A549 (cell line): ENCODE data around the gene ANG. TPM values are rescaled to one million over a fixed set of nuclear protein-coding genes. Genes with fewer than 3 reads are reported as not detected.
"Not testable (repeated sequence)": the region's sequence is repeated elsewhere in the genome, so short reads cannot be mapped to it uniquely, and the experiment has no call there.

ENCODE experiments used
- ATAC-seq, 2 experiments: fragments of 200-7000 bp in 1 of 2; fragments of >200 bp in 1 of 2; cut with Nextera tagmentation in 1 of 2; cut with Tn5 transposase in 1 of 2; 3 replicates each; pipeline versions ENCODE4 v1.8.0 to v1.9.1; 2018 to 2020; ENCODE audit warnings: mild to moderate bottlenecking in 1 of 2, moderate library complexity in 1 of 2
- CTCF ChIA-PET: fragments of 300-600 bp; sonication (Branson Sonifier 250); formaldehyde crosslinking; extraction: SDS; loops from one replicate; lab custom pipeline; 2021; ENCODE audit warnings: antibody characterized with exemption, inconsistent platforms; lab: Yijun Ruan, JAX
- POLR2A ChIA-PET: fragments of 350-600 bp; formaldehyde crosslinking; extraction: SDS; loops from one replicate; lab custom pipeline; 2021; ENCODE audit warnings: antibody characterized with exemption, inconsistent platforms; lab: Yijun Ruan, JAX
- DNase-seq, 2 experiments: peaks; one replicate each; pipeline versions ENCODE4 v3.0.0 to v3.0.0-alpha.2; 2011 to 2016; ENCODE audit warnings: low read depth in 1 of 2, low spot score in 1 of 2
- FAIRE-seq: peaks from 2 replicates; lab custom pipeline; 2011; peaks lifted over from hg19 to GRCh38; lab: Jason Lieb, UNC
- H3K27ac ChIP-seq, 2 experiments: fragments of >200 bp; sonication (Bioruptor Twin); formaldehyde crosslinking; 3 replicates each; pipeline ENCODE4 v1.5.1; 2016 to 2017
- H3K4me1 ChIP-seq: fragments of >200 bp; sonication (Bioruptor Twin); formaldehyde crosslinking; 3 replicates; pipeline ENCODE4 v1.6.1; 2016
- H3K4me2 ChIP-seq: fragments of >200 bp; sonication (Bioruptor Twin); formaldehyde crosslinking; 3 replicates; pipeline ENCODE4 v1.6.1; 2016
- H3K4me3 ChIP-seq: fragments of >200 bp; sonication (Bioruptor Twin); formaldehyde crosslinking; 3 replicates; pipeline ENCODE4 v1.5.1; 2016
- H3K9me3 ChIP-seq: fragments of >200 bp; sonication (Bioruptor Twin); formaldehyde crosslinking; 3 replicates; pipeline ENCODE4 v1.6.1; 2016
- CEBPB ChIP-seq, 2 experiments: fragments of >200 bp in 1 of 2; sonication (Bioruptor Twin) in 1 of 2; formaldehyde crosslinking in 1 of 2; IDR thresholded peaks; 2 replicates each; pipeline ENCODE4 v1.6.1; 2012 to 2016
- CTCF ChIP-seq: fragments of >200 bp; sonication (Bioruptor Twin); formaldehyde crosslinking; IDR thresholded peaks from 3 replicates; pipeline ENCODE4 v1.5.1; 2016
- EP300 ChIP-seq, 2 experiments: fragments of >200 bp; sonication (Bioruptor Twin); formaldehyde crosslinking; IDR thresholded peaks; 2 replicates in 1 of 2; 3 replicates in 1 of 2; pipeline ENCODE4 v1.6.1; 2016 to 2017
- ESRRA ChIP-seq: fragments of 150-350 bp; IDR thresholded peaks from 2 replicates; pipeline ENCODE4 v1.6.1; 2014; ENCODE audit warnings: mild to moderate bottlenecking, low read length, borderline replicate concordance
- FOXS1 ChIP-seq: fragments of 250-450 bp; sonication (Bioruptor Pico); IDR thresholded peaks from 2 replicates; pipeline ENCODE4 v1.5.0; 2020; ENCODE audit warnings: mild to moderate bottlenecking, moderate library complexity
- HOXA7 ChIP-seq: fragments of 250-450 bp; sonication (Bioruptor Pico); IDR thresholded peaks from 2 replicates; pipeline ENCODE4 v1.5.0; 2020; ENCODE audit warnings: mild to moderate bottlenecking, moderate library complexity
- HOXB13 ChIP-seq: fragments of 250-450 bp; sonication (Bioruptor Pico); IDR thresholded peaks from 2 replicates; pipeline ENCODE4 v1.5.0; 2020; ENCODE audit warnings: low read depth, mild to moderate bottlenecking, moderate library complexity
- HOXB5 ChIP-seq: fragments of 250-450 bp; sonication (Bioruptor Pico); IDR thresholded peaks from 2 replicates; pipeline ENCODE4 v1.5.0; 2020; ENCODE audit warnings: mild to moderate bottlenecking, moderate library complexity
- MAX ChIP-seq: IDR thresholded peaks from 2 replicates; pipeline ENCODE4 v1.6.1; 2012
- MAZ ChIP-seq: fragments of 150-350 bp; IDR thresholded peaks from 2 replicates; pipeline ENCODE4 v1.6.1; 2014; ENCODE audit warnings: antibody characterized with exemption, low read depth, low read length, borderline replicate concordance
- NR3C1 ChIP-seq: fragments of >200 bp; sonication (Bioruptor Twin); formaldehyde crosslinking; IDR thresholded peaks from 3 replicates; pipeline ENCODE4 v1.6.1; 2017
- POLR2A ChIP-seq: IDR thresholded peaks from 2 replicates; pipeline ENCODE4 v1.6.1; 2012; ENCODE audit warnings: mild to moderate bottlenecking, low read length
- POLR2AphosphoS2 ChIP-seq: conservative IDR thresholded peaks from 2 replicates; pipeline ENCODE4 v1.6.1; 2012; ENCODE audit warnings: low read length, improper control_type of control experiment, inconsistent platforms
- RAD21 ChIP-seq, 2 experiments: fragments of >200 bp in 1 of 2; sonication (Bioruptor Twin) in 1 of 2; formaldehyde crosslinking in 1 of 2; IDR thresholded peaks in 1 of 2; conservative IDR thresholded peaks in 1 of 2; 2 replicates in 1 of 2; 3 replicates in 1 of 2; pipeline ENCODE4 v1.6.1; 2012 to 2018; ENCODE audit warnings: inconsistent platforms in 1 of 2
- RCOR1 ChIP-seq: fragments of 150-350 bp; IDR thresholded peaks from 2 replicates; pipeline ENCODE4 v1.6.1; 2014; ENCODE audit warnings: antibody characterized with exemption, low read length, low read depth
- TFCP2L1 ChIP-seq: fragments of 250-450 bp; sonication (Bioruptor Pico); IDR thresholded peaks from 2 replicates; pipeline ENCODE4 v1.5.0; 2021; ENCODE audit warnings: mild to moderate bottlenecking
- ZC3H11A ChIP-seq: fragments of 450-650 bp; IDR thresholded peaks from 2 replicates; pipeline ENCODE4 v1.6.1; 2014; ENCODE audit warnings: antibody characterized with exemption, mild to moderate bottlenecking
- WGBS: methylation state at CpG from one replicate; pipeline ENCODE4 v1.1.6; 2017; ENCODE audit errors: missing lambda C conversion rate; 5-methylcytosine and 5-hydroxymethylcytosine counted together
- polyA plus RNA-seq, 4 experiments: library from polyadenylated mRNA; depleted of rRNA in 3 of 4; stranded (reverse); fragments of >200 nt; fragmentation: RNase III in 1 of 4; extraction: RNeasy Plus Mini Kit Qiagen cat#74134 plus additional on column Dnase treatment in 1 of 4; gene quantifications; 2 replicates in 3 of 4; 3 replicates in 1 of 4; pipeline ENCODE4 v1.2.3, GENCODE V29; 2011 to 2017
- small RNA-seq, 6 experiments: library from RNA; depleted of rRNA; stranded (forward); fragments of <200 nt; gene quantifications; one replicate each; pipeline ENCODE3, GENCODE V24; 2012

ANG gene
- polyA plus RNA-seq, 2 of the 4 experiments (the other 2 are of a cell fraction): 10.5 to 35.4 TPM

GRCh38 chr14:20734430-20734806 is 45.9 kb downstream of the ANG start (continued):
- TF ChIP-seq HOXB5 (CRISPR knock-in tag) (no peak), FOXS1 (CRISPR knock-in tag) (no peak), EP300 (IDR thresholded peaks at IDR 0.05) (no peak)

- TF ChIP-seq ZC3H11A: peak; percentile 70
- TF ChIP-seq, all 56 proteins: peak for 1; not testable (repeated sequence) for 55
- FAIRE-seq, H3K9me3 ChIP-seq, H3K4me3 ChIP-seq, ATAC-seq, H3K27ac ChIP-seq, H3K4me2 ChIP-seq, DNase-seq, H3K4me1 ChIP-seq, POLR2A ChIA-PET: not testable (repeated sequence)
- 39% methylated on average over 7 of the region's 7 CpGs for WGBS
- CTCF ChIA-PET: interaction anchor here (1.1 to 1.4 kb wide), 3 partner anchors 40 to 120 kb away, joined by 3 to 6 read pairs (median 3); no protein-coding TSS in a partner anchor
These were observed 49.7 kb downstream of the ANG start for GRCh38 chr14:20738292-20738691.

- Histone ChIP-seq H3K4me3 (no peak overlapping the region), H3K4me1 (no peaks in the 10 kb centered on the region), H3K4me2 (no peak overlapping the region), H3K9me3 (no peaks in the 10 kb centered on the region), H3K27ac (no peak overlapping the region)
- CTCF ChIA-PET: no interaction called here
- FAIRE-seq: no peak
- no peak for ATAC-seq
- no peak for DNase-seq
- WGBS: 49% methylated on average over 4 of the region's 4 CpGs
- TF ChIP-seq RCOR1 (no peak), ESRRA (no peak), POLR2AphosphoS2 (no peak), HOXB13 (CRISPR knock-in tag) (no peak), POLR2A (no peak), EP300 (IDR thresholded peaks at IDR 0.05) (no peak)
- POLR2A ChIA-PET: no interaction called here
These were observed 53.6 kb downstream of the ANG start for GRCh38 chr14:20742132-20742531.

- 30% methylated on average over 2 of the region's 2 CpGs for WGBS
- POLR2A ChIA-PET: no interaction called here
- Histone ChIP-seq H3K9me3 (no peaks in the 10 kb centered on the region), H3K4me3 (no peak overlapping the region), H3K4me2 (no peak overlapping the region), H3K4me1 (no peaks in the 10 kb centered on the region), H3K27ac (no peak overlapping the region)
- TF ChIP-seq MAX (no peak), CEBPB (IDR thresholded peaks at IDR 0.05) (no peak), CTCF (no peak), TFCP2L1 (CRISPR knock-in tag) (no peak), MAZ (no peak), ZC3H11A (no peak), RAD21 (conservative IDR thresholded peaks at IDR 0.05 in 1 of 2, IDR thresholded peaks at IDR 0.05 in 1 of 2) (no peak), HOXA7 (CRISPR knock-in tag) (no peak), NR3C1 (no peak), HOXB5 (CRISPR knock-in tag) (no peak)
- FAIRE-seq: no peak
- ATAC-seq: no peak
- DNase-seq: no peak
- CTCF ChIA-PET: interaction anchor here (0.5 to 1.2 kb wide), 3 partner anchors 12 to 256 kb away, joined by 3 read pairs; no protein-coding TSS in a partner anchor
These were observed 55.0 kb downstream of the ANG start for GRCh38 chr14:20743556-20743955.

Small RNA genes within 50 kb of the gene (small RNA-seq; reads per million reads assigned to genes)
- gene RF00019: 0 reads per million in 6 experiments

Other genes starting within 250 kb of the ANG start
- gene OSGEP, start 234.0 kb upstream of the ANG start, polyA plus RNA-seq (2011; rRNA removed): 32.8 and 33.2 TPM in 2 replicates
- 30.4 to 36.9 TPM (median 33.6 TPM) in 3 replicates for gene OSGEP, start 234.0 kb upstream of the ANG start, polyA plus RNA-seq (2017; fragmentation: RNase III; extraction: RNeasy Plus Mini Kit Qiagen cat#74134 plus additional on column Dnase treatment)
- 324 and 419 TPM in 2 replicates for gene APEX1, start 233.5 kb upstream of the ANG start, polyA plus RNA-seq (2011; rRNA removed)
- gene APEX1, start 233.5 kb upstream of the ANG start, polyA plus RNA-seq (2017; fragmentation: RNase III; extraction: RNeasy Plus Mini Kit Qiagen cat#74134 plus additional on column Dnase treatment): 304 to 313 TPM (median 312 TPM) in 3 replicates
- 30.4 and 40.6 TPM in 2 replicates for gene PIP4P1, start 227.3 kb upstream of the ANG start, polyA plus RNA-seq (2011; rRNA removed)
- gene PIP4P1, start 227.3 kb upstream of the ANG start, polyA plus RNA-seq (2017; fragmentation: RNase III; extraction: RNeasy Plus Mini Kit Qiagen cat#74134 plus additional on column Dnase treatment): 24.6 to 35.8 TPM (median 33.0 TPM) in 3 replicates
- 111 and 129 TPM in 2 replicates for gene PNP, start 219.4 kb upstream of the ANG start, polyA plus RNA-seq (2011; rRNA removed)
- 95.9 to 103 TPM (median 97.3 TPM) in 3 replicates for gene PNP, start 219.4 kb upstream of the ANG start, polyA plus RNA-seq (2017; fragmentation: RNase III; extraction: RNeasy Plus Mini Kit Qiagen cat#74134 plus additional on column Dnase treatment)
- gene RNASE10, start 183.2 kb upstream of the ANG start, polyA plus RNA-seq (2011; rRNA removed): not detected in 2 replicates
- gene RNASE10, start 183.2 kb upstream of the ANG start, polyA plus RNA-seq (2017; fragmentation: RNase III; extraction: RNeasy Plus Mini Kit Qiagen cat#74134 plus additional on column Dnase treatment): 0.16 to 0.18 TPM in 2 of 3 replicates, not detected in the other
- gene RNASE9, start 127.7 kb upstream of the ANG start, polyA plus RNA-seq (2011; rRNA removed): not detected in 2 replicates
- not detected in 3 replicates for gene RNASE9, start 127.7 kb upstream of the ANG start, polyA plus RNA-seq (2017; fragmentation: RNase III; extraction: RNeasy Plus Mini Kit Qiagen cat#74134 plus additional on column Dnase treatment)
- gene RNASE11, start 100.8 kb upstream of the ANG start, polyA plus RNA-seq (2011; rRNA removed): not detected in 2 replicates
- not detected in 3 replicates for gene RNASE11, start 100.8 kb upstream of the ANG start, polyA plus RNA-seq (2017; fragmentation: RNase III; extraction: RNeasy Plus Mini Kit Qiagen cat#74134 plus additional on column Dnase treatment)
- gene RNASE12, start 97.4 kb upstream of the ANG start, polyA plus RNA-seq (2011; rRNA removed): not detected in 2 replicates
- not detected in 3 replicates for gene RNASE12, start 97.4 kb upstream of the ANG start, polyA plus RNA-seq (2017; fragmentation: RNase III; extraction: RNeasy Plus Mini Kit Qiagen cat#74134 plus additional on column Dnase treatment)
- not detected in 2 replicates for gene OR6S1, start 47.1 kb upstream of the ANG start, polyA plus RNA-seq (2011; rRNA removed)
- gene OR6S1, start 47.1 kb upstream of the ANG start, polyA plus RNA-seq (2017; fragmentation: RNase III; extraction: RNeasy Plus Mini Kit Qiagen cat#74134 plus additional on column Dnase treatment): not detected in 3 replicates
- gene RNASE4, start 4.2 kb upstream of the ANG start, polyA plus RNA-seq (2011; rRNA removed): 77.4 and 134 TPM in 2 replicates
- gene RNASE4, start 4.2 kb upstream of the ANG start, polyA plus RNA-seq (2017; fragmentation: RNase III; extraction: RNeasy Plus Mini Kit Qiagen cat#74134 plus additional on column Dnase treatment): 5.8 to 10.6 TPM (median 8.6 TPM) in 3 replicates
- not detected in 2 replicates for gene EDDM3A, start 57.1 kb downstream of the ANG start, polyA plus RNA-seq (2011; rRNA removed)
- gene EDDM3A, start 57.1 kb downstream of the ANG start, polyA plus RNA-seq (2017; fragmentation: RNase III; extraction: RNeasy Plus Mini Kit Qiagen cat#74134 plus additional on column Dnase treatment): not detected in 3 replicates
- not detected in 2 replicates for gene EDDM3B, start 79.6 kb downstream of the ANG start, polyA plus RNA-seq (2011; rRNA removed)
- not detected in 3 replicates for gene EDDM3B, start 79.6 kb downstream of the ANG start, polyA plus RNA-seq (2017; fragmentation: RNase III; extraction: RNeasy Plus Mini Kit Qiagen cat#74134 plus additional on column Dnase treatment)
- not detected in 2 replicates for gene RNASE6, start 92.5 kb downstream of the ANG start, polyA plus RNA-seq (2011; rRNA removed)
- not detected in 3 replicates for gene RNASE6, start 92.5 kb downstream of the ANG start, polyA plus RNA-seq (2017; fragmentation: RNase III; extraction: RNeasy Plus Mini Kit Qiagen cat#74134 plus additional on column Dnase treatment)
- 0.98 and 1.1 TPM in 2 replicates for gene RNASE1, start 114.1 kb downstream of the ANG start, polyA plus RNA-seq (2011; rRNA removed)
- gene RNASE1, start 114.1 kb downstream of the ANG start, polyA plus RNA-seq (2017; fragmentation: RNase III; extraction: RNeasy Plus Mini Kit Qiagen cat#74134 plus additional on column Dnase treatment): 0.13 to 0.55 TPM (median 0.16 TPM) in 3 replicates
- gene RNASE3, start 202.6 kb downstream of the ANG start, polyA plus RNA-seq (2011; rRNA removed): not detected in 2 replicates
- not detected in 3 replicates for gene RNASE3, start 202.6 kb downstream of the ANG start, polyA plus RNA-seq (2017; fragmentation: RNase III; extraction: RNeasy Plus Mini Kit Qiagen cat#74134 plus additional on column Dnase treatment)